HCT116 (cell line): ENCODE data around the gene SLC12A1. TPM values are rescaled to one million over a fixed set of nuclear protein-coding genes. Genes with fewer than 3 reads are reported as not detected.

Experiments used
- ATAC-seq: fragments of 200-7000 bp; cut with Tn5 transposase; 2 replicates; pipeline ENCODE4 v1.9.1; 2020; ENCODE audit warnings: mild to moderate bottlenecking, moderate library complexity
- BruUV-seq: library from RNA; stranded (reverse); fragments of 400-500 nt; replicated peaks from 2 replicates; lab custom pipeline; 2021; lab: Mats Ljungman, UMichigan
- CTCF ChIA-PET: fragments of 300-600 bp; sonication (Branson Sonifier 250); formaldehyde crosslinking; loops from one replicate; lab custom pipeline; 2021; ENCODE audit warnings: antibody characterized with exemption; lab: Charles Lee
- POLR2A ChIA-PET: fragments of 300-600, 350-600 bp; sonication (Branson Sonifier 250); formaldehyde crosslinking; loops from one replicate; lab custom pipeline; 2021; ENCODE audit warnings: antibody characterized with exemption; lab: Charles Lee
- RAD21 ChIA-PET, 2 experiments: fragments of 300-600 bp; sonication (Branson Sonifier 250); formaldehyde crosslinking; loops; one replicate each; lab custom pipeline; 2023; ENCODE audit warnings: low total read pairs in 2 of 2; ENCODE audit not compliant: uncharacterized antibody in 2 of 2, unreplicated experiment in 2 of 2, low non-redundant PET in 1 of 2; lab: Charles Lee
- DNase-seq: peaks from one replicate; pipeline ENCODE4 v3.0.0-alpha.2; 2010; ENCODE audit warnings: low read depth, low spot score
- H2AFZ ChIP-seq: fragments of 200-600 bp; shearing (Covaris generic), sonication (generic); 2 replicates; pipeline ENCODE4 v1.6.1; 2017; ENCODE audit warnings: low read depth, mixed run types, mixed read lengths, antibody characterized with exemption, low read length; ENCODE audit not compliant: poor library complexity, severe bottlenecking
- H3K27ac ChIP-seq: 2 replicates; pipeline ENCODE4 v1.5.1; 2012; ENCODE audit warnings: low read depth, low read length
- H3K27me3 ChIP-seq: fragments of 200-600 bp; sonication (generic); 2 replicates; pipeline ENCODE4 v1.6.1; 2016; ENCODE audit warnings: mixed run types, low read length, mixed read lengths; ENCODE audit not compliant: insufficient read depth
- H3K36me3 ChIP-seq, 2 experiments: fragments of 200-500 bp in 1 of 2; fragments of 200-600 bp in 1 of 2; sonication (Bioruptor generic) in 1 of 2; sonication (generic) in 1 of 2; 2 replicates each; pipeline versions ENCODE4 v1.5.1 to v1.6.1; 2014 to 2016; ENCODE audit warnings: low read length in 2 of 2, inconsistent platforms in 1 of 2, mixed read lengths in 1 of 2, mixed run types in 1 of 2; ENCODE audit not compliant: insufficient read depth in 2 of 2, control insufficient read depth in 1 of 2
- H3K4me1 ChIP-seq, 2 experiments: fragments of 200-600 bp in 1 of 2; sonication (generic) in 1 of 2; 2 replicates each; pipeline versions ENCODE4 v1.5.1 to v1.6.1; 2012 to 2017; ENCODE audit warnings: low read length in 2 of 2, inconsistent platforms in 1 of 2, mild to moderate bottlenecking in 1 of 2, mixed read lengths in 1 of 2, mixed run types in 1 of 2, moderate library complexity in 1 of 2; ENCODE audit not compliant: insufficient read depth in 2 of 2, control insufficient read depth in 1 of 2
- H3K4me2 ChIP-seq: fragments of 200-600 bp; sonication (generic); 2 replicates; pipeline ENCODE4 v1.6.1; 2017; ENCODE audit warnings: mixed run types, low read length, mixed read lengths
- H3K4me3 ChIP-seq, 2 experiments: fragments of 200-600 bp in 1 of 2; sonication (generic) in 1 of 2; replicated peaks in 1 of 2; 2 replicates each; pipeline ENCODE4 v1.5.1; 2011 to 2016; ENCODE audit warnings: low read length in 2 of 2, control low read depth in 1 of 2, low read depth in 1 of 2, mild to moderate bottlenecking in 1 of 2, mixed read lengths in 1 of 2, mixed run types in 1 of 2
- H3K79me2 ChIP-seq: fragments of 200-600 bp; sonication (generic); 2 replicates; pipeline ENCODE4 v1.6.1; 2017; ENCODE audit warnings: mild to moderate bottlenecking, mixed run types, low read length, moderate library complexity, mixed read lengths; ENCODE audit not compliant: insufficient read depth
- H3K9ac ChIP-seq: fragments of 200-600 bp; sonication (generic); 2 replicates; pipeline ENCODE4 v1.6.1; 2016; ENCODE audit warnings: low read length, mixed read lengths
- H3K9me2 ChIP-seq: fragments of 200-600 bp; sonication (generic), shearing (Covaris generic); 2 replicates; pipeline ENCODE4 v1.6.1; 2017; ENCODE audit warnings: mixed run types, mild to moderate bottlenecking, moderate library complexity; ENCODE audit not compliant: insufficient read depth
- H3K9me3 ChIP-seq, 2 experiments: fragments of 200-500 bp in 1 of 2; fragments of 200-600 bp in 1 of 2; sonication (Bioruptor generic) in 1 of 2; sonication (generic) in 1 of 2; 2 replicates each; pipeline ENCODE4 v1.6.1; 2014 to 2017; ENCODE audit warnings: low read length in 2 of 2, mixed read lengths in 2 of 2, inconsistent platforms in 1 of 2, low read depth in 1 of 2, mild to moderate bottlenecking in 1 of 2, mixed run types in 1 of 2, moderate library complexity in 1 of 2; ENCODE audit not compliant: control insufficient read depth in 1 of 2, insufficient read depth in 1 of 2
- H4K20me1 ChIP-seq: fragments of 200-600 bp; sonication (generic), shearing (Covaris generic); 2 replicates; pipeline ENCODE4 v1.6.1; 2017; ENCODE audit warnings: mixed run types, mild to moderate bottlenecking, moderate library complexity; ENCODE audit not compliant: insufficient read depth
- POLR2A ChIP-seq: IDR thresholded peaks from 2 replicates; pipeline ENCODE4 v1.7.0; 2011; ENCODE audit warnings: borderline replicate concordance; ENCODE audit not compliant: insufficient read depth, insufficient read length; ENCODE audit errors: extremely low read depth
- POLR2AphosphoS5 ChIP-seq: IDR thresholded peaks from 2 replicates; pipeline ENCODE4 v1.6.1; 2011; ENCODE audit warnings: mild to moderate bottlenecking, low read depth, low read length, moderate library complexity
- TCF7L2 ChIP-seq: IDR thresholded peaks from 2 replicates; pipeline ENCODE4 v1.7.0; 2011; ENCODE audit warnings: borderline replicate concordance, inconsistent platforms; ENCODE audit not compliant: insufficient read depth, insufficient read length; ENCODE audit errors: extremely low read depth
- YY1 ChIP-seq: IDR thresholded peaks from 2 replicates; pipeline ENCODE4 v1.6.1; 2011; ENCODE audit warnings: low read length, low read depth, moderate library complexity, mild to moderate bottlenecking; ENCODE audit not compliant: insufficient replicate concordance; ENCODE audit errors: extremely low read depth
- ZBTB33 ChIP-seq: IDR thresholded peaks from 2 replicates; pipeline ENCODE4 v1.6.1; 2011; ENCODE audit warnings: mild to moderate bottlenecking, low read length, moderate library complexity; ENCODE audit not compliant: insufficient replicate concordance; ENCODE audit errors: extremely low read depth
- ZFX ChIP-seq: fragments of 450-650 bp; IDR thresholded peaks from 2 replicates; pipeline ENCODE4 v1.6.1; 2017
- intact Hi-C: fragments of 100-400 bp; cut with micrococcal nuclease; formaldehyde crosslinking; loops from 2 replicates; pipeline ENCODE4 v1.10.0; 2022
- total RNA-seq: library from RNA; stranded (reverse); gene quantifications from one replicate; pipeline ENCODE4 v1.2.1, GENCODE V29; 2021; ENCODE audit not compliant: unreplicated experiment
- TF ChIP-seq, protein P1 (sequence below), 3 experiments: fragments of 200-600 bp in 1 of 3; sonication (generic) in 1 of 3; IDR thresholded peaks in 2 of 3; conservative IDR thresholded peaks in 1 of 3; 2 replicates each; pipeline ENCODE4 v1.5.1; 2012 to 2017; ENCODE audit warnings: low read depth in 2 of 3, low read length in 2 of 3, antibody characterized with exemption in 1 of 3, borderline replicate concordance in 1 of 3, control low read depth in 1 of 3, mild to moderate bottlenecking in 1 of 3, mixed read lengths in 1 of 3, mixed run types in 1 of 3, moderate library complexity in 1 of 3; ENCODE audit not compliant: insufficient read depth in 1 of 3
- TF ChIP-seq, protein P2 (sequence below): IDR thresholded peaks from 2 replicates; pipeline ENCODE4 v1.6.1; 2012
- TF ChIP-seq, protein P3 (sequence below): IDR thresholded peaks from 2 replicates; pipeline ENCODE4 v1.6.1; 2012; ENCODE audit warnings: low read depth

SLC12A1 gene
- total RNA-seq, 1 experiment from 2014 or later, result not detected

DNA sequence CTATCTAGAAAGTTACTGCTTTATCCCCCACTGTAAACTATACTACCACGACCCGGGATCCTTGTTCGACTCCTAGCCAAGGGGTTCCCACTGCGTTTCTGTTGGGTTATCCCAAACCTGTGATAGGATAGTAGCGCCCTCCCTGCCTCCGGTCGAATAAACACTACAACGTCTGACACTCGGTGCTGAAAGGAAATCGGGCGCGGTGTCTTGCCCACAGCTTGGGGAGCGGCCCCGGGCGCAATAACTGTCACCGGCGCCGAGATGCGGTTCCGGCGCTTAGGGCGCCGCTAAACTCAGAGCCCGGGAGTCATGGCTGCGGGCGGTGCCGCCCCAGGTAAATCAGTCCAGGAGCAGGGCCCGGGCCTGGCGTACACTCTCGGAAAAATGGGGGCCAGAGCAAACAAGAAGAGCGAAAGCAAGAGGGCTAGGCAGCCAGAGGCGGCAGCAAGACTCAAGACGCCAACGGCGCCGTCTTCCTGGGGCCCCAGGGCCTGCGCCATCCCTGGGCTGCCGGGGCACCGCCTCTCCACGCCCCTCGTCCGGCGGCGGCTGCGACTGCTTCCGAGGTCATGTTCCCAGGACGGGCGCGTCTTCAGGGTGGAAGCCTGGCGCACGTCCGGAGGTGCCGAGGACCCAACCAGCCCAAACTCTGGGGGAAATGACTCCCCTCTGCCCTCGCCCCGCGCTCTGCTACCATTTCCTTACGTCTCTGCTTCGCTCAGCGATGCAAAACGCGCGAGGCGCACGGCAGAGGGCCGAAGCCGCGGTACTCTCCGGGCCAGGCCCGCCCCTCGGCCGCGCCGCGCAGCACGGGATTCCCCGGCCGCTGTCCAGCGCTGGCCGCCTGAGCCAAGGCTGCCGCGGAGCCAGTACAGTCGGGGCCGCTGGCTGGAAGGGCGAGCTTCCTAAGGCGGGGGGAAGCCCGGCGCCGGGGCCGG lies 125.0 kb downstream of the SLC12A1 start, which contains the start of gene DUT:
Gene DUT, plus strand, starts transcription at position 575 of the 941 bp plus-strand sequence. Its CDS starts 87 bp downstream, at position 662.
- H3K9me3 ChIP-seq, result no peaks in the 10 kb centered on the region
- H3K9me2 ChIP-seq, result no peaks in the 10 kb centered on the region
- BruUV-seq, result no TSS peak
- DNase-seq (peak; percentile 34), ATAC-seq (peak; percentile 86)
- H3K4me2 ChIP-seq, result peak within 1 kb of the TSS; percentile 90
- H3K4me3 ChIP-seq, result peak within 1 kb of the TSS; percentile 82 to 85
- peaks cover 9 to 10% of the 10 kb centered on the region in 2 experiments; a peak in 2 of 4 replicates for H3K36me3 ChIP-seq
- RAD21 ChIA-PET, result interaction anchor here in 1 of 2 experiments (0.6 kb wide), 1 partner anchor 529 kb away, joined by 3 read pairs; no protein-coding TSS in a partner anchor
- peak within 1 kb of the TSS; percentile 97 for H3K27ac ChIP-seq
- H3K79me2 ChIP-seq, result peaks cover 41% of the 10 kb centered on the region
- H2AFZ ChIP-seq, result no peak within 1 kb of the TSS
- H4K20me1 ChIP-seq, result no peaks in the 10 kb centered on the region
- CTCF ChIA-PET, result no interaction called here
- TF ChIP-seq ZBTB33 (no peak), ZFX (peak; percentile 96), POLR2AphosphoS5 (peak; percentile 86), YY1 (peak; percentile 79), TCF7L2 (peak; percentile 25), POLR2A (peak; percentile 76)
- TF ChIP-seq, protein P1, sequence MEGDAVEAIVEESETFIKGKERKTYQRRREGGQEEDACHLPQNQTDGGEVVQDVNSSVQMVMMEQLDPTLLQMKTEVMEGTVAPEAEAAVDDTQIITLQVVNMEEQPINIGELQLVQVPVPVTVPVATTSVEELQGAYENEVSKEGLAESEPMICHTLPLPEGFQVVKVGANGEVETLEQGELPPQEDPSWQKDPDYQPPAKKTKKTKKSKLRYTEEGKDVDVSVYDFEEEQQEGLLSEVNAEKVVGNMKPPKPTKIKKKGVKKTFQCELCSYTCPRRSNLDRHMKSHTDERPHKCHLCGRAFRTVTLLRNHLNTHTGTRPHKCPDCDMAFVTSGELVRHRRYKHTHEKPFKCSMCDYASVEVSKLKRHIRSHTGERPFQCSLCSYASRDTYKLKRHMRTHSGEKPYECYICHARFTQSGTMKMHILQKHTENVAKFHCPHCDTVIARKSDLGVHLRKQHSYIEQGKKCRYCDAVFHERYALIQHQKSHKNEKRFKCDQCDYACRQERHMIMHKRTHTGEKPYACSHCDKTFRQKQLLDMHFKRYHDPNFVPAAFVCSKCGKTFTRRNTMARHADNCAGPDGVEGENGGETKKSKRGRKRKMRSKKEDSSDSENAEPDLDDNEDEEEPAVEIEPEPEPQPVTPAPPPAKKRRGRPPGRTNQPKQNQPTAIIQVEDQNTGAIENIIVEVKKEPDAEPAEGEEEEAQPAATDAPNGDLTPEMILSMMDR (IDR thresholded peaks at IDR 0.05 in 2 of 3, conservative IDR thresholded peaks at IDR 0.05 in 1 of 3; ENCODE audit: borderline replicate concordance in 1 of 3, insufficient read depth in 1 of 3, low read depth in 2 of 3, low read length in 2 of 3), result no peak
- TF ChIP-seq, protein P2, sequence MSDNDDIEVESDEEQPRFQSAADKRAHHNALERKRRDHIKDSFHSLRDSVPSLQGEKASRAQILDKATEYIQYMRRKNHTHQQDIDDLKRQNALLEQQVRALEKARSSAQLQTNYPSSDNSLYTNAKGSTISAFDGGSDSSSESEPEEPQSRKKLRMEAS, result peak; percentile 65
- TF ChIP-seq, protein P3, sequence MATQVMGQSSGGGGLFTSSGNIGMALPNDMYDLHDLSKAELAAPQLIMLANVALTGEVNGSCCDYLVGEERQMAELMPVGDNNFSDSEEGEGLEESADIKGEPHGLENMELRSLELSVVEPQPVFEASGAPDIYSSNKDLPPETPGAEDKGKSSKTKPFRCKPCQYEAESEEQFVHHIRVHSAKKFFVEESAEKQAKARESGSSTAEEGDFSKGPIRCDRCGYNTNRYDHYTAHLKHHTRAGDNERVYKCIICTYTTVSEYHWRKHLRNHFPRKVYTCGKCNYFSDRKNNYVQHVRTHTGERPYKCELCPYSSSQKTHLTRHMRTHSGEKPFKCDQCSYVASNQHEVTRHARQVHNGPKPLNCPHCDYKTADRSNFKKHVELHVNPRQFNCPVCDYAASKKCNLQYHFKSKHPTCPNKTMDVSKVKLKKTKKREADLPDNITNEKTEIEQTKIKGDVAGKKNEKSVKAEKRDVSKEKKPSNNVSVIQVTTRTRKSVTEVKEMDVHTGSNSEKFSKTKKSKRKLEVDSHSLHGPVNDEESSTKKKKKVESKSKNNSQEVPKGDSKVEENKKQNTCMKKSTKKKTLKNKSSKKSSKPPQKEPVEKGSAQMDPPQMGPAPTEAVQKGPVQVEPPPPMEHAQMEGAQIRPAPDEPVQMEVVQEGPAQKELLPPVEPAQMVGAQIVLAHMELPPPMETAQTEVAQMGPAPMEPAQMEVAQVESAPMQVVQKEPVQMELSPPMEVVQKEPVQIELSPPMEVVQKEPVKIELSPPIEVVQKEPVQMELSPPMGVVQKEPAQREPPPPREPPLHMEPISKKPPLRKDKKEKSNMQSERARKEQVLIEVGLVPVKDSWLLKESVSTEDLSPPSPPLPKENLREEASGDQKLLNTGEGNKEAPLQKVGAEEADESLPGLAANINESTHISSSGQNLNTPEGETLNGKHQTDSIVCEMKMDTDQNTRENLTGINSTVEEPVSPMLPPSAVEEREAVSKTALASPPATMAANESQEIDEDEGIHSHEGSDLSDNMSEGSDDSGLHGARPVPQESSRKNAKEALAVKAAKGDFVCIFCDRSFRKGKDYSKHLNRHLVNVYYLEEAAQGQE, result peak; percentile 59
- H3K27me3 ChIP-seq, result no peaks in the 10 kb centered on the region
- intact Hi-C loops, result no loop called here
- peaks cover 13 to 20% of the 10 kb centered on the region in 2 experiments; a peak in 3 of 4 replicates for H3K4me1 ChIP-seq
- POLR2A ChIA-PET, result no interaction called here
- H3K9ac ChIP-seq, result peak within 1 kb of the TSS; percentile 96
